HK-2 (cell line): ENCODE measurements around the gene GFOD1.
"Not testable (repeated sequence)": the region's sequence is repeated elsewhere in the genome, so short reads cannot be mapped to it uniquely, and the experiment has no call there.

ENCODE experiments used
- DNase-seq: peaks from one replicate; pipeline ENCODE4 v3.0.0-alpha.2; 2018; ENCODE audit not compliant: unreplicated experiment

GFOD1 gene

DNA sequence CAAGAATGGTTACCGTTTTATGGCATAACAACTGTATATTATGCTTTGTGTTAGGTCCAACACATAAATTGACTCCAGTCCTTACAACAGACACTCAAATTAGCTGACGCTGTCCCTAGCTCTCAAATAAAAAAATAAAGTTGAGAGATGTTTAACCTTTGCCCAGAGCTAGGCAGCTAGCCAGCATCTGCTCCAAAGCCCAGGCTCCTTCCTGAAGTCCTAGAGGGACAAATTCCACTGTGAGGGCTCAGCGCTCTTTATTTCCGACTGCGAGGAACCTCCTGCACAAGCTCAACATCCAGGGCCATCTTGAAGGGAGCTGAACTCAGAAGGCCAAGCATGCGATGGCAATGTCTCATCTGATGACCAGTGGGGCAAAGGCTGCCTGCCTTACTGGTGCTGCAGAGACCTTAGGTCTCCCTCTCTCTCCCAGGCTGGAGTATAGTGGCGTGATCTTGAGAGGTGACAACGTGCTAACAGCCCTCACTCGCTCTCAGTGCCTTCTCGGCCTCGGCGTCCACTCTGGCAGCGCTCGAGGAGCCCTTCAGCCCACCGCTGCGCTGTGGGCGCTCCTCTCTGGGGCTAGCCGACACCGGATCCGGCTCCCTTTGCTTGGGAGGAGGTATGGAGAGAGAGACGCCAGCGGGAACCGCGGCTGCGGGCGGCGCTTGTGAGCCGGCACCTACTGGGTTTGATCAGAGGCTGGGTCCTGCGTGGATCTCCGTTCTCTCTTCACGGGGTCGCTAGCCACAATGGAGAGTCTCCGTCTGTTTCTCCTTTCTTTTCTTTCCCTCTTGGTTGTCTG lies 24.7 kb upstream of the GFOD1 start:
- no peak for DNase-seq

DNA sequence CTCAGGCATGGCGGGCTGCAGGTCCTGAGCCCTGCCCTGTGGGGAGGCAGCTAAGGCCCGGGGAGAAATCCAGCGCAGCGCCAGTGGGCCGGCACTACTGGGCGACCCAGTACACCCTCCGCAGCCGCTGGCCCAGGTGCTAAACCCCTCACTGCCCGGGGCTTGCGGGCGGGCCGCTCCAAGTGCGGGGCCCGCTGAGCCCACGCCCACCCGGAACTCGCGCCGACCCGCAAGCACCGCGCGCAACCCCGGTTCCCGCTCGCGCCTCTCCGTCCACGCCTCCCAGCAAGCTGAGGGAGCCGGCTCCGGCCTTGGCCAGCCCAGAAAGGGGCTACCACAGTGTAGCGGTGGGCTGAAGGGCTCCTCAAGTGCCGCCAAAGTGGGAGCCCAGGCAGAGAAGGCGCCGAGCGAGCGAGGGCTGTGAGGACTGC lies 23.8 kb upstream of the GFOD1 start:
- DNase-seq, result not testable (repeated sequence)

DNA sequence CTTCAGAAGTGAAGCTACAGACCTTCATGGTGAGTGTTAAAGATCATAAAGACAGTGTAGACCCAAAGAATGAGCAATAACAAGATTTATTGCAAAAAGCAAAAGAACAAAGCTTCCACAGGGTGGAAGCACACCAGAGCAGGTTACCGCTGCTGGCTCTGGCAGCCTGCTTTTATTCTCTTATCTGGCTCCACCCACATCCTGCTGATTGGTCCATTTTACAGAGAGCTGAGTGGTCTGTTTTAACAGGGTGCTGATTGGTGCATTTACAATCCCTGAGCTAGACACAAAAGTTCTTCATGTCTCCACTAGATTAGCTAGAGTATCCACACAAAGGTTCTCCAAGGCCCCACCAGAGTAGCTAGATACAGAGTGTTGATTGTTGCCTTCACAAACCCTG lies 23.0 kb upstream of the GFOD1 start:
- DNase-seq, result not testable (repeated sequence)

DNA sequence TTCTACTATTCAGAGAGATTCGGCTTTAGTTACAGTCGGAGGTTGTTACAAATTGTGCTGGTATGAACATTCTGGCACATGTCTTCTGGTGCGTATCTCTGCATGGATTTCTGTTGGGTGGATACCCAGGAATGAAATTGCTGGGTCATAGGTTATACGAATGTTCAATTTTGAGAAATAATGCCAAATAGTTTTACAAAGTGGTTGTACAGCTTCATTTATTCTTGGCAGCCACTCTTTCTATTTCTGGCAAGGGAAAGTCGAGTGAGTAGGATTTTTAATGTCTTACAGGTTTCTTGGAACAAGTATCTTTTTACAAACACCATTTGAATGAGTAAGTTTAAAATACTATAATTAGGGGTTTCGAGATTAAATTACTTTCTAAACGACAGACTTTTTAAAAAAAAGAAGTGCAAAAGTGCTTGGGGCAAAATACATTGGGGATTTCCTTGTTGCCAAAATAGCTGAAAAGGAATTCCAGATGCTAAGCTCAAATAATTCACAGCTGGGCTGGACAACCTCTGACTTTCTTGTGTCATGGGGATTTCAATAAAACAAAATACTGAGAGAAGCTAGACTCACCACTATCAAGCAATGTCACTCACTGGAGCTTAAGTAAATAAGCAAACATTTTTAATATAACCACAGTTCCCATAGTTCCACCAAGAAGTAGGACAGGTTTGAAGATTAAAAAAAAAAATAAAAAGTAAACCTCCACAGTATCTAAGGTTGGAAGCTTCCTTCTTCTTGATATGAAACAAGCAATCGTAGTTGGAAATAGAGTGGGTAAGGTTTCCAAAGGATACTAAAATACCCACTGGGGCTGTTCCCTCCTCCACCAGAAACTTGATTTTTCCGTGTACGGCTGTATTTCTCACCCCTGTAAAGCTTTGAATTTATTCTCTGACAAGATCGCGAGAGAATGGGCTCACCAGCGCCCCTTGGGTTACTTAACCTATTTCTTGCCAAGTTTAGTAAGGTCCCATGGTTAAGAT lies 21.6 kb upstream of the GFOD1 start:
- no peak for DNase-seq

DNA sequence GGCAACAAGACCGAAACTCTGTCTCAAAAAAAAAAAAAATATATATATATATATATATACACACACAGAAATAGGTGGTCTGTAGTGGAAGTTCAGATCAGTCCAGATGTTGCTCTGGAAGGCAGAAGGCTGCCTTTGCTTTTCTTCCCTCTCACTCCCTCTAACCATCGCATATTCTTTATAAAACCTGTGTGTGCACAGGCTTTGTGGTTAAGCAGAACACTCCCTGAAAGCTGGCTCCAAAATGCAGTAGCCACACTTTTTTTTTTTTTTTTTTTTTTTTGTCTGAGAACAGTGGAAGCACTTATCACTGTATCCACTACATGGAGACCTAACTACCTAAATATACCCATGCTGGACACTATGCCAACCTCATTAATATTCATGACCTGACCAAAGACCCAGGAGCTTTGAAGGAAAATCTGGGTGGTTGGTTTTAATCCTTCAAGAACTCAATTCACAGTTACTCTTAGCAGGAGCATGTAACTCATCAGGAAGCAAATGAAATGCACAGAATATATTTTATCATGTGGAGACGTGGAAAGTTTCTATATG lies 20.0 kb upstream of the GFOD1 start:
- DNase-seq, result no peak

DNA sequence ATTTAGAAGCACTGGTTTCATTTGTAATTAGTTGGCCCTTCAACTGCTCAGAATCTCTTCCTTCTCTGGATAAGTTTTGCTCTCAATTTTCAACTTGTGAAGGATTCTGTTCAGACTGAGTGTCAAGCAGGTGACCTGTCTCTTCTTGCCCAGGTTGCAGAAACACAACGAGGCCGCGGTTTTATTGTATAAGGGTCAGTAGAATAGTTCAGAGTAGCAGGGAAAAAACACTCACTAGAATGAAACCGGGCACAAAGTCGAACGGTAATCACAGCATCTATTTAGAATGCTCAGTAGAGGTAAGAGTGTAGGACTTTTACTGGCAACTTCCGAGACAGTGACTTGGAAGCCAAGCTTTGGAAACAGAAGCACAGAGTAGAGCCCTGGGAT lies 17.9 kb upstream of the GFOD1 start:
- DNase-seq, result no peak

DNA sequence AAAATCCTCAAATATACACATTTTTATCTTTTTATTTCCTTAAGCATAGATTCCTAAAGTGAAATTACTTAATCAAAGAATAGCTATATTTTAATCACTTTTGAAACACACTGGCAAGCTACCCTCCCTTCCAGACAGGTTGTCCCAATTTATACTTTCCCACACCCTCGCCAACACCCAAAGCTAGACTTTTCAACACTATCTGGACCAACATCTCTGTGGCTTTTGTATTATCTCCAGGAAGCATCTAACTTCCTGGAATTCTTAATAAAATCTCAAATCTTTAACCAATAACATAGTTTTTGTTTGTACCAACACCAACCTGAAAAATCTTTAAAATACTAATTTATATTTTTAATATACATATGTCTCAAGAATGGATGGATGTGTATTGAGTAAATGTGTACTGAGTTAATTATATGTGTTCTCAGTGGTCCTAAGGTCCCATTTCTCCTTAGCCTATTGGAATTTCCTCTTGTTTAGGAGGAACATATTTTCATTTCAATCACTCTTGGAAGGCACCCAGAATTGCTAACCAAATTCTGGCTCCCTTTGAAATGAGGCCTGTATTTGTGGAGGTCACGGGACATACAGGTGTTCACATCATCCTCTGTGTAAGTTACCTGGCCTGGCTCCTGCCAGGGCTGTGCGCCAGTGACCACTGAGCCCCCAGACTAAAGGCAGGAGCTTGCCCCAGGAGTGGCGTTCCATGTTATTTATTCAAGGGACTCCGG lies 17.4 kb upstream of the GFOD1 start:
- no peak for DNase-seq

DNA sequence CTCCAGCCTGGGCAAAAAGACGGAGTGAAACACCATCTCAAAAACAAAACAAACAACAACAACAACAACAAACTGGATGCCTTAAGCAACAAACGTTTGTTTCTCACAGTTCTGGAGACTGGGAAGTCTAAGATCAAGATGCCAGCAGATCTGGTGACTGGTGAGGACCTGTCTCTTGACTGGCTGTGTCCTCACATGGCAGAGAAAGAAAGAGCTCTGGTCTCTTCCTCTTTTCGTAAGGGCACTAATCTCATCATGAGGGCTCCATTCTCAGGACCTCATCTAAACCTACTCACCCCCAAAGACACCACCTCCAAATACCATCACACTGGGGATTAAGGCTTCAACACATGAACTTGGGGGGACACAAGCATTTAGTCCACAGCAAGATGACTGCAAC lies 13.5 kb upstream of the GFOD1 start:
- no peak for DNase-seq

DNA sequence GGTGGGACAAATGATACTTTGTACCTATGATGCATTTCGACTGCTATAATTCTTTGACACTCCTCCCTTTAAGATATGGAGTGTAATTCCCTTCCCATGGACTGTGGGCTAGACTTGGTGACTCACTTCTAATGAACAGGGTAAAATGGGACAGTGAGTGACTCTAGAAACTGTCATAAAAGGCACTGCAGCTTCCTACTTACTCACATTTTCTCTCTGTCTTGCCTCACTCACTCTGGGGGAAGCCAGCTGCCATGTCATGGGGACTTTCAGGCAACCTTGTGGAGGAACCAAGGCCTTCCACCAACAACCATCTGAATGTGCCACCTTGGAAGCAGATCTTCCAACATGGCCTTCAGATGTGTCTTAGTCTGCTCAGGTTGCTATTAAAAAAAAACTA lies 12.9 kb upstream of the GFOD1 start:
- DNase-seq, result no peak

DNA sequence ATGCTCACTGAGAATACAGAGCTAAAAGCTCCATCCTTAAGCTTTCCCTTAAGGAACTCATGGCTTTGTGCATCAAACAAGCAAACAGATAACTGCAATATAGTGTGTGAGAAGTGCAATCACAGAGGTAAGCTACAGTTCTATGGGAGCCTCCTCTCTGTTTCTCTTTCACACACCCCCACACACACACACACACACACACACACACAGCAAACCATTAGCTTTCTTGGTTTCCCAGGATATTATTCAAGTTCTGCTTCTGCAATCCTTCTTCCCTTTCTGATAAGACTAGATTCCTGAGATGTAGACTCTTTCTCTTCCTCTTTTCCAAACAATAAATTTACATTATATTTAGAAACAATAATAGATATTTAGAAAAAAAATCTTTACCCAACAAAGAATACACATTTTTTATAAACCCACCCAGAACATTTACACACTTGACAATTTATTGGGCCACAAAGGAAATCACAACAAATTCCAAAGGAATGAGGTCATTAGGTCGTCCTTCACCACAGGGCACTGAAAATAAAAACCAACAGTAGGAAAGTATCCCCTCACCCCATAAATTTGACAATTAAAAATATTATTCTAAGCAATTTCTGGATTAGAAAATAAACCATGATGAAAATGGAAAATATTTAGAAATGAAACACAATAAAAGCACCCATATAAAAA lies 9.3 kb upstream of the GFOD1 start:
- no peak for DNase-seq

DNA sequence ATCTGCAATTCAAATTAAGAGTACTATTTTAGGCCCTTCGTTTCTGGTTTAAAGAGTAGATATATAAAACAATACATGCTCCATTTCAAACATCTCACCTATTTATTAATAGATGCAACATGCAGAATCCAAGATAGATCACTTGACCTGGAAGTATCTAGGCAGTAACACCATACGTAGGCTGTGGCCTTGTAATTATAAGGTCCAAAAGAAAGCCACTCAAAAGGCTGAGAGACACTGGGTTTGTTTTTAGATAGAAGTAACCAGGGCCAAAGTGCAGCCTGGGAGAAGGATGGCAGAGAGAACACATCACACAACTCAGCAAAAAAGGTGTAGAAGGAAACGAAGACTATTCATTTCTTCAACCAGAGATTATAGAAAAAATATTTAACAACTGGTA lies 8.4 kb upstream of the GFOD1 start:
- no peak for DNase-seq

DNA sequence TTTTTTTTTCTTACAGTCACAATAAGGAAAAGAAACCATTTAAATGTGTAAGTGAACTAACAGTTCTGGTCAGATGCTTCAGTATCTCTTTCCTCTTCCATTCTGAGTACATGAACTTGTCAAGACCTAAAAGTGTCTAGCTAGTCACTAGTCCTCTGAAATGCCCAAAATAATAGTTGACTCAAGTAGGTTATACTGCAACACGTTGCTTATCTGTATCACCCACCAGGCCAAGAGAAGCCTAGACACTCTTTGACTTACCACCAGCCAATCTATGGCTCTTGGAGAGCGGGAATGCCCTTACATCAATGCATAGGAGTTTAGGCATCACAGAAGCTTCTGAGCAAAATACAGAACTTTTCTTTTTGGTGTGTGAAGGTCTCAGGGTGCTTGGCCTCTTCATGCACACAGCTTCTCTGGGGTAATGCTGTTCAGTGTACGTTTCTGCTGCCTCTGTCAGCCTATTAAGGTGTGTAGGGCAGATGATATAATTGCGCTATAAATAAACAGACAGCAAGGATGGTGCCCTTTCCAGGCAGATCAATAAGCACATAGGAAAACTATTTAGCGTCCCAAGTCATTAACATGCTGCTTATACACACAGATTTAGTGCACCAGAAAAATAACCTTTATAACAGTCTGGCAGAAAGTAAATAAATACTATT lies 7.8 kb upstream of the GFOD1 start:
- DNase-seq, result no peak

DNA sequence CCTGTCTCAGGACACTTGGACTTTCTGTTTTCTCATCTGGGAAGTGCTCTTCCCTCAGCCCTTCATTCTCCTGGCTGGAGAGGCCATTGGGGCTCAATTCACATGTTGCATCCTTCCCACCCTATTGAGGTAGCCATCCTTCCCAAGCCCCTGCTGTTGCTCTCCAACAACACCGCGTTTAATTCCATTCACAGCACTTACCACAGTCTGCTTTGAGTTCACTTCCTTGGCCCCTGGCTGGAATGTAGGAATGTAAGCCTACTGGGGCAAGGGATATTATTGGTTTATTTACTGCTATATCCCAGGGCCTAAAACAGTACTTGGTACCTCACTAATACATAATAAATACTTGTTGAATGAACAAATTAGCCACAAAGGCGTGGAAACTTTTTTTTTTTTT lies 6.7 kb upstream of the GFOD1 start:
- no peak for DNase-seq

DNA sequence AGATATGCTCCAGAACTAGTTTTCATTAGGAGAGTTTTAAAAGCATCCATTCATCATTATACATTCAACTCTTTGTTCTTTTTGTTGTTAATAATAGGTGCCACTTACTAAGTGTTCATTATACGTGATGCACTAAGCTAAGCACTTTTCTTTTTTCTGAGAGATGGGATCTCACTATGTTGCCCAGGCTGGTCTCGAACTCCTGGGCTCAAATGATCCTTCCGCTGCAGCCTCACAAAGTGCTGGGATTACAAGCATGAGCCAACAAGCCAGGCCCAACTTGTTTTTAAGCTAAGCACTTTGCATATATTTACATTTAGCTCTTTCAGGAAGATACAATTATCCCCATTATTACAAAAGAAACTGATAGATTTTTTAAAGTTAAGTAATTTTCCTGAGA lies 5.7 kb upstream of the GFOD1 start:
- DNase-seq, result no peak

DNA sequence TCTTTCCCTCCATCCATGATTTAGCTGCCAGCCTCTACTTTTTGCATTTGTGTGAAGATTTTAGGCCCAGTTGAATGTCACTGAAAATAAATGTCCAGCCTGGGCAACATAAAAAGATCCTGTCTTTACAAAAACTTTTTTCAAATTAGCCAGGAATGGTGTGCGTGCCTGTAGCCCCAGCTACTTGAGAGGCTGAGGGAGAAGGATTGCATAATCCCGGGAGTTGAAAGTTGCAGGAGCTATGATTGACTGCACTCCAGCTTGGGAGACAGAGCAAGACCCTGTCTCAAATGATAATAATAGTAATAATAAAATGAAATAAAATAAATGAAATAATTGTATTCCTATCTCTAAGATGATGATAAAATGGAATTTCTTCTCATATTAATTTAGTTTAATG lies 5.0 kb upstream of the GFOD1 start:
- no peak for DNase-seq

DNA sequence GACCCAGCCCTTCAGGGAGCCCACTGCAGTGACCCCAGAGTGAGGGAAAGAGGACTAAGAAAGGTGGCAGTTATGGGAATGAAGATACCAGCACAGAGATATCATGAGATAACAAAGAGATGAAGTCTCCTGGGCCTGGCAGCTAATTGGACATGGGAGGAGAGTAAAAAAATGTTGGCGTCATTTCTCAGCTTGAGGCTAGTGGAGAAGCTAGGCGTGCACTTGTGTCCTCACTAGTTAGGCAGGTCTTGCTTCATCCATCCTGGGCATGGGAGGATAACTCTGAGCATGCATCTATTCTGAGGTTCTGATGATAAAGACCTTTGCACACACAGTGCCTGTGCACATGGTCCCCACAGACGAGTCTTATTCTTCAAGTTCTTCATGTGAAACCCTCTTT lies 4.1 kb upstream of the GFOD1 start:
- no peak for DNase-seq

DNA sequence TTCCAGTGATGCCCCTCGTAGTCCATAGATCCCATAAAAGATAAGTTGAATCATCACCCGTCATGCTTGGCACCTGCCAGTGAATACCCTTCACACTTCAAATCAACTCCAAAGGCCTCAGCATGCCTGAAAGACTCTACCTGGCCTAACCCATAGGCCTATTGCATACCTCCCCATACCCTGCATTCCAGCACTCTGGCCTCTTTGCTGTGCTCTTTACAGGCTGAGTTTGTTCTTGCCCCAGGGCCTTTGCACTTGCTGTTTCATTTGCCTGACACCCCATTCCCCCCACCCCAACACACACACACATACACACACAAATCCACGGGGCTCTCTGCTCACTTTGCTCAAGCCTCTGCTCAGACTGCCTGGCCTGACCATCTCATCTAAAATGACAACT lies 3.0 kb upstream of the GFOD1 start:
- DNase-seq, result no peak

DNA sequence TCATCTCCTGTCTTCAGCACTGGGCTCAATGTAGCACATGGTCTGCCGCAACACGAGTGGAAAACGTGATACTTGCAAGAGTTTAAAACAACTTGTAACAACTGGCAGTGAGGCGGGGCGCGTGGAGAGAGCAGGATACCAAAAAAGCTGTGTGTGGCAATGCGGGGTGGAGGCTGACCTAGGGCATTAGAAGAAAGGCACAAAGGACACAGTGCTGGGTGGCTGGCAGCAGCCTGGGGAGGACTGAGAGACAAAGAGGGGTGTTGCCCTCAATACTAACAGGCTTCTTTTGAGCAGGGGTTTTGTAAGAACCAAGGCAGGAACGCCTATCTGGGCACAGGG lies 1.5 kb upstream of the GFOD1 start:
- DNase-seq, result no peak

DNA sequence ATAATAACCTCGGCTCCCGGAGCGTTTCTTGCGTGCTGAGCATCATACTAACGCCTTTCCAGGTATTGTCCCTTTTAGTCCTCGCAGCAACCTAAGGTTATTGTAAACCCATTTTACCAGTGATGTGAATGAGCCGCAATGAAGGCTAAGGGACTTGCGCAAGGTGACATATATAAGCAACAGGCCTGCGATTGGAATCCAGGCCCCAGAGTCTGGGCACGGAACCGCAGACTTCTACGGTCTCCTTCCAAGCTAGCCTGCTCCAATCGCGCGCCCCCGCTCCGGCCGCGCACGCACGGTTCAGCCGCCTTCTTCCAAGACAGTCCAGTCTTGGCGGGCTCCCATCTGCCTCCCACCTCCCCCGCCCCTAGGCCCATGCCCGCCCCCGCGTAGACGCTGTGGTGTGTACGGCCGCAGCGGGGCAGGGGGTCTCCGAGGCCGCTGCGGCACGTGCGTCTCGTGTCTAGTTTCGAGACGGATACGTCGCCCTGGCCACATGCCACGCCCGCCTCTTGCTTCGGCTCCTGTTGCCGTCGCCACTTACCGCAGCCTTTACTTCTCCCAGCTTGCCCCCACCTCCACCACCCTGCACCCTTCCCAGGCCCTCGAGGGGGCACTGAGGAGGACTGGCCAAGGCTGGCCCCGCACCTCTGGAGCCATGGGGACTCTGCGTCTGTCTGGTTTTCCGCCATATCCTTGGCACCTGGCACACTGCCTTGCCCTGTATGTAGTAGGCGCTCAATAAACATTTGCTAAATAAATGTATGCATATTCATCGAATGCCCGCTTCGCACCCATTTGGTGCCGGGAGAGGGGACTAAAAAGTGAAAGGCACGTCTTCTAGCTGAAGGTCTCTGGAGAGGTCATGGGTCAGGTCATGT lies 855 bp upstream of the GFOD1 start:
- DNase-seq, result no peak

DNA sequence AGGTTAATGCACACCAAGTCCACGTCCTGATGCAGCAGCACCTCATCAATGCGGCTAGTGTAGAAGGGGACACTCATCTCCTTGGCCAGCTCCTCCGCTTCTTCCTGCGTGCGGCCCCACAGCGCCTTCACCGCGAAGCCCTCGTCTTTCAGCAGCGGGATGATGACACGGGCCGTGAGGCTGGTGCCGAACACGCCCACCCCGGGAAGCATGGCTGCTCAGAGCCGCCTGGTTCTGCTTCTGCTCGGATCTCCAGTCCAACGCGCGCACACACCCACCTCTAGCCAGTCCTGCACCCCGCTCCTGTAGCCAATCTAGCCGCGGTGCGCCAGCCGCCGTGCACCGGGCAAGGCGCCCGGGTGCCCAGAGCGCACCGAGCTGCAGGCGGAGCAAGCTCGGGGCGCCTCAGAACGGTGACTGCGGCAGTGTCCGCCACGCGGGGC lies 700 bp downstream of the GFOD1 start:
- DNase-seq, result peak; percentile 56
